Breast epithelium (tissue), 4 donors: Measurements from ENCODE around the gene EEPD1. TPM values are rescaled to one million over a fixed set of nuclear protein-coding genes. Genes with fewer than 3 reads are reported as not detected.
"Not testable (repeated sequence)": the region's sequence is repeated elsewhere in the genome, so short reads cannot be mapped to it uniquely, and the experiment has no call there.

Experiments
- DNase-seq, 2 donors: peaks; one replicate each; pipeline ENCODE4 v3.0.0-alpha.2; 2019; ENCODE audit warnings: low spot score in 2 of 2
- H3K27ac ChIP-seq, 2 donors: fragments of 200-600 bp; sonication (generic) in 1 of 2; one replicate each; pipeline ENCODE4 v1.5.1; 2016 to 2019; ENCODE audit warnings: mild to moderate bottlenecking in 1 of 2
- H3K27me3 ChIP-seq, 2 donors: fragments of 200-600 bp; sonication (generic) in 1 of 2; one replicate each; pipeline versions ENCODE4 v1.5.1 to v1.6.0; 2017 to 2019; ENCODE audit warnings: control low read depth in 1 of 2, mild to moderate bottlenecking in 1 of 2
- H3K36me3 ChIP-seq: fragments of 200-600 bp; one replicate; pipeline ENCODE4 v1.5.1; 2019
- H3K4me1 ChIP-seq, 2 donors: fragments of 200-600 bp; sonication (generic); one replicate each; pipeline ENCODE4 v1.5.1; 2016 to 2019; ENCODE audit warnings: control low read depth in 1 of 2
- H3K4me3 ChIP-seq, 3 donors: fragments of 200-600 bp; sonication (generic); 1 replicate in 2 of 3; 2 replicates in 1 of 3; pipeline ENCODE4 v1.5.1; 2016 to 2019; ENCODE audit warnings: mild to moderate bottlenecking in 3 of 3, moderate library complexity in 2 of 3
- H3K9me3 ChIP-seq, 2 donors: fragments of 200-600 bp; sonication (generic) in 1 of 2; one replicate each; pipeline ENCODE4 v1.5.1; 2016 to 2019; ENCODE audit warnings: control low read depth in 1 of 2
- CTCF ChIP-seq, 3 donors: fragments of 450-650 bp; IDR thresholded peaks; one replicate each; pipeline ENCODE4 v1.5.1; 2016 to 2017; ENCODE audit warnings: antibody characterized with exemption in 3 of 3, mild to moderate bottlenecking in 3 of 3, moderate library complexity in 3 of 3
- POLR2A ChIP-seq: fragments of 450-650 bp; IDR thresholded peaks from one replicate; pipeline ENCODE4 v1.6.1; 2016; ENCODE audit warnings: antibody characterized with exemption, mild to moderate bottlenecking, moderate library complexity
- POLR2AphosphoS5 ChIP-seq, 3 donors: sonication (generic); formaldehyde crosslinking; IDR thresholded peaks; one replicate each; pipeline ENCODE4 v1.6.1; 2017; ENCODE audit warnings: antibody characterized with exemption in 3 of 3
- intact Hi-C: fragments of 100-400 bp; cut with DNase I; formaldehyde crosslinking; loops from one replicate; pipeline ENCODE4 v1.15.1; 2023; ENCODE audit warnings: low total_unique reads
- total RNA-seq, 3 donors: library from RNA; depleted of rRNA; stranded (reverse); fragments of >200 nt; gene quantifications; one replicate each; pipeline ENCODE4 v1.1.0, GENCODE V29; 2016

The EEPD1 gene
- total RNA-seq, 3 donors from 2014 or later = 6.4 to 32.5 (median 10.5) TPM

- Histone ChIP-seq H3K4me3 (no peak overlapping the region), H3K27ac (peak overlapping the region in 1 of 2 donors; percentile 39), H3K36me3 (no peaks in the 10 kb centered on the region), H3K4me1 (no peaks in the 10 kb centered on the region), H3K9me3 (no peaks in the 10 kb centered on the region), H3K27me3 (no peaks in the 10 kb centered on the region)
- intact Hi-C loops = no loop called here
- no peak for DNase-seq
- TF ChIP-seq POLR2AphosphoS5 (IDR thresholded peaks at IDR 0.05) = no peak
Observed at GRCh38 chr7:36116347-36117202, 36.5 kb upstream of the EEPD1 start.

- intact Hi-C loops = no loop called here
Observed at GRCh38 chr7:36117203-36117840, 35.7 kb upstream of the EEPD1 start.

GRCh38 chr7:36118344-36118743 lies 34.7 kb upstream of the EEPD1 start:
- TF ChIP-seq POLR2A (no peak), CTCF (IDR thresholded peaks at IDR 0.05) (no peak), POLR2AphosphoS5 (IDR thresholded peaks at IDR 0.05) (no peak)
- Histone ChIP-seq H3K36me3 (no peaks in the 10 kb centered on the region), H3K27ac (no peak overlapping the region), H3K9me3 (no peaks in the 10 kb centered on the region), H3K4me1 (no peaks in the 10 kb centered on the region), H3K27me3 (no peaks in the 10 kb centered on the region), H3K4me3 (no peak overlapping the region)
- intact Hi-C loops = no loop called here
- DNase-seq = no peak

More at GRCh38 chr7:36117203-36117840, 35.7 kb upstream of the EEPD1 start:
- DNase-seq = no peak
- Histone ChIP-seq H3K9me3 (no peaks in the 10 kb centered on the region), H3K27ac (peak overlapping the region in 1 of 2 donors; percentile 39), H3K36me3 (no peaks in the 10 kb centered on the region), H3K4me1 (no peaks in the 10 kb centered on the region), H3K27me3 (no peaks in the 10 kb centered on the region), H3K4me3 (no peak overlapping the region)
- TF ChIP-seq POLR2AphosphoS5 (IDR thresholded peaks at IDR 0.05) (no peak), POLR2A (no peak), CTCF (IDR thresholded peaks at IDR 0.05) (no peak)

- H3K9me3 ChIP-seq = no peaks in the 10 kb centered on the region
- no peak overlapping the region for H3K27ac ChIP-seq
- no peaks in the 10 kb centered on the region for H3K27me3 ChIP-seq
- TF ChIP-seq CTCF (IDR thresholded peaks at IDR 0.05) = no peak
- no peak for TF ChIP-seq POLR2A
- TF ChIP-seq POLR2AphosphoS5 (IDR thresholded peaks at IDR 0.05) = no peak
- no peaks in the 10 kb centered on the region for H3K4me1 ChIP-seq
- no peak overlapping the region for H3K4me3 ChIP-seq
- intact Hi-C loops = no loop called here
- no peaks in the 10 kb centered on the region for H3K36me3 ChIP-seq
- DNase-seq = no peak
Observed at GRCh38 chr7:36119005-36119706, 33.9 kb upstream of the EEPD1 start.

- H3K27ac ChIP-seq, DNase-seq, H3K4me1 ChIP-seq, intact Hi-C loops, H3K4me3 ChIP-seq, H3K9me3 ChIP-seq, H3K27me3 ChIP-seq, H3K36me3 ChIP-seq: not testable (repeated sequence)
Observed at GRCh38 chr7:36119983-36120646, 32.9 kb upstream of the EEPD1 start.

- DNase-seq, H3K9me3 ChIP-seq, H3K27me3 ChIP-seq, intact Hi-C loops, H3K4me3 ChIP-seq, H3K27ac ChIP-seq, H3K4me1 ChIP-seq, H3K36me3 ChIP-seq: not testable (repeated sequence)
Observed at GRCh38 chr7:36125630-36126029, 27.4 kb upstream of the EEPD1 start.
